ENCODE results near the gene PKNOX2. TPM values are rescaled to one million over a fixed set of nuclear protein-coding genes. Genes with fewer than 3 reads are reported as not detected.

The PKNOX2 gene
- total RNA-seq, 1 experiment from 2014 or later = 3.7 TPM

DNA sequence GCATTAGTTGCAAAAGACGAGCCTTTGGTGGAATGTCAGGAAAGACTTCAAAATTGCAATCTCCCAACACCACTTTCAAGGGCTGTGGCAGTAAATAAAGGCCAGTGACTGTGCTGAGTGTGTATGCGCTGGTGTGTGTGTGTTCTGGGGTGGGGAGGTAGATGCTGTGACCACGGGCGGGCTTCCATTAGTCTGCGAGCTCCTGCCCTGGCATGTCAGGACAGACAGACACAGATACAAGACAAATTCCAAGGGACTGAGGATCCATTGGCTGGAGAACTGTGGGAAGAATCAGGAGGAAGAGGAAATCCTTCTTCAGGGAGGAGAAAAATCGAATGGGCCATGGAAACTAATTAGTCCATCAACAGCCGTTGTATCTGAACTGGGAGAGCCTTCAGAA is 248.0 kb downstream of the PKNOX2 start:
- peaks cover 3% of the 10 kb centered on the region; the same call in 1 of the 2 replicates for H3K9me3 Mint-ChIP-seq
- H3K27me3 Mint-ChIP-seq (ENCODE audit: low read depth) = peaks cover 3% of the 10 kb centered on the region; the same call in 1 of the 2 replicates
- CTCF ChIA-PET = interaction anchor here (1.0 to 4.8 kb wide), 4 partner anchors 8 to 23 kb away, joined by 3 to 45 read pairs (median 16); no protein-coding TSS in a partner anchor
- DNase-seq (ENCODE audit: low spot score) (no peak), ATAC-seq (no peak)
- no peak overlapping the region for H3K4me3 Mint-ChIP-seq
- H3K27ac Mint-ChIP-seq = no peak overlapping the region
- peaks cover 19% of the 10 kb centered on the region for H3K4me1 Mint-ChIP-seq
- TF ChIP-seq, protein P1, sequence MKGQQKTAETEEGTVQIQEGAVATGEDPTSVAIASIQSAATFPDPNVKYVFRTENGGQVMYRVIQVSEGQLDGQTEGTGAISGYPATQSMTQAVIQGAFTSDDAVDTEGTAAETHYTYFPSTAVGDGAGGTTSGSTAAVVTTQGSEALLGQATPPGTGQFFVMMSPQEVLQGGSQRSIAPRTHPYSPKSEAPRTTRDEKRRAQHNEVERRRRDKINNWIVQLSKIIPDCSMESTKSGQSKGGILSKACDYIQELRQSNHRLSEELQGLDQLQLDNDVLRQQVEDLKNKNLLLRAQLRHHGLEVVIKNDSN (CRISPR knock-in tag; IDR thresholded peaks at IDR 0.05) = no peak
- TF ChIP-seq ZNF671 (CRISPR knock-in tag; IDR thresholded peaks at IDR 0.05) (no peak), ZNF121 (CRISPR knock-in tag; IDR thresholded peaks at IDR 0.05) (no peak), ZNF263 (CRISPR knock-in tag; IDR thresholded peaks at IDR 0.05; ENCODE audit: low read depth) (no peak), ZNF232 (CRISPR knock-in tag; IDR thresholded peaks at IDR 0.05) (no peak), RORB (CRISPR knock-in tag; IDR thresholded peaks at IDR 0.05) (no peak)
- TF ChIP-seq, protein P2, sequence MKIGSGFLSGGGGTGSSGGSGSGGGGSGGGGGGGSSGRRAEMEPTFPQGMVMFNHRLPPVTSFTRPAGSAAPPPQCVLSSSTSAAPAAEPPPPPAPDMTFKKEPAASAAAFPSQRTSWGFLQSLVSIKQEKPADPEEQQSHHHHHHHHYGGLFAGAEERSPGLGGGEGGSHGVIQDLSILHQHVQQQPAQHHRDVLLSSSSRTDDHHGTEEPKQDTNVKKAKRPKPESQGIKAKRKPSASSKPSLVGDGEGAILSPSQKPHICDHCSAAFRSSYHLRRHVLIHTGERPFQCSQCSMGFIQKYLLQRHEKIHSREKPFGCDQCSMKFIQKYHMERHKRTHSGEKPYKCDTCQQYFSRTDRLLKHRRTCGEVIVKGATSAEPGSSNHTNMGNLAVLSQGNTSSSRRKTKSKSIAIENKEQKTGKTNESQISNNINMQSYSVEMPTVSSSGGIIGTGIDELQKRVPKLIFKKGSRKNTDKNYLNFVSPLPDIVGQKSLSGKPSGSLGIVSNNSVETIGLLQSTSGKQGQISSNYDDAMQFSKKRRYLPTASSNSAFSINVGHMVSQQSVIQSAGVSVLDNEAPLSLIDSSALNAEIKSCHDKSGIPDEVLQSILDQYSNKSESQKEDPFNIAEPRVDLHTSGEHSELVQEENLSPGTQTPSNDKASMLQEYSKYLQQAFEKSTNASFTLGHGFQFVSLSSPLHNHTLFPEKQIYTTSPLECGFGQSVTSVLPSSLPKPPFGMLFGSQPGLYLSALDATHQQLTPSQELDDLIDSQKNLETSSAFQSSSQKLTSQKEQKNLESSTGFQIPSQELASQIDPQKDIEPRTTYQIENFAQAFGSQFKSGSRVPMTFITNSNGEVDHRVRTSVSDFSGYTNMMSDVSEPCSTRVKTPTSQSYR (CRISPR knock-in tag; IDR thresholded peaks at IDR 0.05) = no peak
- TF ChIP-seq, protein P3, sequence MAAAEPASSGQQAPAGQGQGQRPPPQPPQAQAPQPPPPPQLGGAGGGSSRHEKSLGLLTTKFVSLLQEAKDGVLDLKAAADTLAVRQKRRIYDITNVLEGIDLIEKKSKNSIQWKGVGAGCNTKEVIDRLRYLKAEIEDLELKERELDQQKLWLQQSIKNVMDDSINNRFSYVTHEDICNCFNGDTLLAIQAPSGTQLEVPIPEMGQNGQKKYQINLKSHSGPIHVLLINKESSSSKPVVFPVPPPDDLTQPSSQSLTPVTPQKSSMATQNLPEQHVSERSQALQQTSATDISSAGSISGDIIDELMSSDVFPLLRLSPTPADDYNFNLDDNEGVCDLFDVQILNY (CRISPR knock-in tag; IDR thresholded peaks at IDR 0.05) = no peak
- TF ChIP-seq, protein P4, sequence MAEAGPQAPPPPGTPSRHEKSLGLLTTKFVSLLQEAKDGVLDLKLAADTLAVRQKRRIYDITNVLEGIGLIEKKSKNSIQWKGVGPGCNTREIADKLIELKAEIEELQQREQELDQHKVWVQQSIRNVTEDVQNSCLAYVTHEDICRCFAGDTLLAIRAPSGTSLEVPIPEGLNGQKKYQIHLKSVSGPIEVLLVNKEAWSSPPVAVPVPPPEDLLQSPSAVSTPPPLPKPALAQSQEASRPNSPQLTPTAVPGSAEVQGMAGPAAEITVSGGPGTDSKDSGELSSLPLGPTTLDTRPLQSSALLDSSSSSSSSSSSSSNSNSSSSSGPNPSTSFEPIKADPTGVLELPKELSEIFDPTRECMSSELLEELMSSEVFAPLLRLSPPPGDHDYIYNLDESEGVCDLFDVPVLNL (CRISPR knock-in tag; IDR thresholded peaks at IDR 0.05; ENCODE audit: borderline replicate concordance, low read depth) = no peak
- POLR2A ChIA-PET = no interaction called here
- H3K36me3 Mint-ChIP-seq = no peaks in the 10 kb centered on the region

DNA sequence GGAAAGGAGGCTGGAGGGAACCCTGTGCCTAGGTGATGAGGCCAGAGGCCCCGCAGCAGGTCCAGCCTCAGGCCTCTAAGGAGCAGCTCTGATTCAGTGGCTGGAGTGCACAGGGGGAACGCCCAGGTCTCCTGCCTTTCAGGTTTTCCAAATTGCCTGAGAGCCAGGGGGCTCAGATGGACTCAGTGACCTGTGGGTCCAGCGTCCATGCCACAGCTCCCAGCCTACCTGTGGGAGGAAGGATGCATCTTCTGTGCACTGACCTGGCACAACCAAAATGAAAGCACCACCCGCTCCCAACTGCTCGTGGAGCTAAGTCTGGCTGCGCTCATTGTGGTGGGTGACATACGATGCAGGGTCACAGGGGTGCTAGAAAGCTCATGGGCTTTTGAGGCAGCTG is 248.7 kb downstream of the PKNOX2 start:
- ATAC-seq (no peak), DNase-seq (ENCODE audit: low spot score) (no peak)
- ChIA-PET CTCF (interaction anchor here (1.4 to 3.6 kb wide), 5 partner anchors 9 to 20 kb away, joined by 4 to 28 read pairs (median 6); no protein-coding TSS in a partner anchor), POLR2A (no interaction called here)
- peaks cover 3% of the 10 kb centered on the region; the same call in 1 of the 2 replicates for H3K9me3 Mint-ChIP-seq
- H3K27ac Mint-ChIP-seq = no peak overlapping the region
- no peaks in the 10 kb centered on the region for H3K36me3 Mint-ChIP-seq
- H3K4me3 Mint-ChIP-seq = no peak overlapping the region
- peaks cover 19% of the 10 kb centered on the region for H3K4me1 Mint-ChIP-seq
- H3K27me3 Mint-ChIP-seq (ENCODE audit: low read depth) = no peaks in the 10 kb centered on the region
- TF ChIP-seq SP1 (CRISPR knock-in tag; conservative IDR thresholded peaks at IDR 0.05) = no peak
- TF ChIP-seq MXD4 (CRISPR knock-in tag; IDR thresholded peaks at IDR 0.05; ENCODE audit: borderline replicate concordance) = no peak
- TF ChIP-seq, protein P5, sequence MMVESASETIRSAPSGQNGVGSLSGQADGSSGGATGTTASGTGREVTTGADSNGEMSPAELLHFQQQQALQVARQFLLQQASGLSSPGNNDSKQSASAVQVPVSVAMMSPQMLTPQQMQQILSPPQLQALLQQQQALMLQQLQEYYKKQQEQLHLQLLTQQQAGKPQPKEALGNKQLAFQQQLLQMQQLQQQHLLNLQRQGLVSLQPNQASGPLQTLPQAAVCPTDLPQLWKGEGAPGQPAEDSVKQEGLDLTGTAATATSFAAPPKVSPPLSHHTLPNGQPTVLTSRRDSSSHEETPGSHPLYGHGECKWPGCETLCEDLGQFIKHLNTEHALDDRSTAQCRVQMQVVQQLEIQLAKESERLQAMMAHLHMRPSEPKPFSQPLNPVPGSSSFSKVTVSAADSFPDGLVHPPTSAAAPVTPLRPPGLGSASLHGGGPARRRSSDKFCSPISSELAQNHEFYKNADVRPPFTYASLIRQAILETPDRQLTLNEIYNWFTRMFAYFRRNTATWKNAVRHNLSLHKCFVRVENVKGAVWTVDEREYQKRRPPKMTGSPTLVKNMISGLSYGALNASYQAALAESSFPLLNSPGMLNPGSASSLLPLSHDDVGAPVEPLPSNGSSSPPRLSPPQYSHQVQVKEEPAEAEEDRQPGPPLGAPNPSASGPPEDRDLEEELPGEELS (CRISPR knock-in tag; IDR thresholded peaks at IDR 0.05) = no peak
- no peak for TF ChIP-seq ELF4 (CRISPR knock-in tag; IDR thresholded peaks at IDR 0.05; ENCODE audit: low read depth)
- TF ChIP-seq, protein P4 (CRISPR knock-in tag; IDR thresholded peaks at IDR 0.05; ENCODE audit: borderline replicate concordance, low read depth) = no peak
- TF ChIP-seq CREM (CRISPR knock-in tag; IDR thresholded peaks at IDR 0.05) = no peak
- TF ChIP-seq, protein P6, sequence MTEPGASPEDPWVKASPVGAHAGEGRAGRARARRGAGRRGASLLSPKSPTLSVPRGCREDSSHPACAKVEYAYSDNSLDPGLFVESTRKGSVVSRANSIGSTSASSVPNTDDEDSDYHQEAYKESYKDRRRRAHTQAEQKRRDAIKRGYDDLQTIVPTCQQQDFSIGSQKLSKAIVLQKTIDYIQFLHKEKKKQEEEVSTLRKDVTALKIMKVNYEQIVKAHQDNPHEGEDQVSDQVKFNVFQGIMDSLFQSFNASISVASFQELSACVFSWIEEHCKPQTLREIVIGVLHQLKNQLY (CRISPR knock-in tag; IDR thresholded peaks at IDR 0.05) = no peak
- TF ChIP-seq, protein P7, sequence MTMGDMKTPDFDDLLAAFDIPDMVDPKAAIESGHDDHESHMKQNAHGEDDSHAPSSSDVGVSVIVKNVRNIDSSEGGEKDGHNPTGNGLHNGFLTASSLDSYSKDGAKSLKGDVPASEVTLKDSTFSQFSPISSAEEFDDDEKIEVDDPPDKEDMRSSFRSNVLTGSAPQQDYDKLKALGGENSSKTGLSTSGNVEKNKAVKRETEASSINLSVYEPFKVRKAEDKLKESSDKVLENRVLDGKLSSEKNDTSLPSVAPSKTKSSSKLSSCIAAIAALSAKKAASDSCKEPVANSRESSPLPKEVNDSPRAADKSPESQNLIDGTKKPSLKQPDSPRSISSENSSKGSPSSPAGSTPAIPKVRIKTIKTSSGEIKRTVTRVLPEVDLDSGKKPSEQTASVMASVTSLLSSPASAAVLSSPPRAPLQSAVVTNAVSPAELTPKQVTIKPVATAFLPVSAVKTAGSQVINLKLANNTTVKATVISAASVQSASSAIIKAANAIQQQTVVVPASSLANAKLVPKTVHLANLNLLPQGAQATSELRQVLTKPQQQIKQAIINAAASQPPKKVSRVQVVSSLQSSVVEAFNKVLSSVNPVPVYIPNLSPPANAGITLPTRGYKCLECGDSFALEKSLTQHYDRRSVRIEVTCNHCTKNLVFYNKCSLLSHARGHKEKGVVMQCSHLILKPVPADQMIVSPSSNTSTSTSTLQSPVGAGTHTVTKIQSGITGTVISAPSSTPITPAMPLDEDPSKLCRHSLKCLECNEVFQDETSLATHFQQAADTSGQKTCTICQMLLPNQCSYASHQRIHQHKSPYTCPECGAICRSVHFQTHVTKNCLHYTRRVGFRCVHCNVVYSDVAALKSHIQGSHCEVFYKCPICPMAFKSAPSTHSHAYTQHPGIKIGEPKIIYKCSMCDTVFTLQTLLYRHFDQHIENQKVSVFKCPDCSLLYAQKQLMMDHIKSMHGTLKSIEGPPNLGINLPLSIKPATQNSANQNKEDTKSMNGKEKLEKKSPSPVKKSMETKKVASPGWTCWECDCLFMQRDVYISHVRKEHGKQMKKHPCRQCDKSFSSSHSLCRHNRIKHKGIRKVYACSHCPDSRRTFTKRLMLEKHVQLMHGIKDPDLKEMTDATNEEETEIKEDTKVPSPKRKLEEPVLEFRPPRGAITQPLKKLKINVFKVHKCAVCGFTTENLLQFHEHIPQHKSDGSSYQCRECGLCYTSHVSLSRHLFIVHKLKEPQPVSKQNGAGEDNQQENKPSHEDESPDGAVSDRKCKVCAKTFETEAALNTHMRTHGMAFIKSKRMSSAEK (CRISPR knock-in tag; IDR thresholded peaks at IDR 0.05; ENCODE audit: borderline replicate concordance) = no peak
- TF ChIP-seq, protein P8, sequence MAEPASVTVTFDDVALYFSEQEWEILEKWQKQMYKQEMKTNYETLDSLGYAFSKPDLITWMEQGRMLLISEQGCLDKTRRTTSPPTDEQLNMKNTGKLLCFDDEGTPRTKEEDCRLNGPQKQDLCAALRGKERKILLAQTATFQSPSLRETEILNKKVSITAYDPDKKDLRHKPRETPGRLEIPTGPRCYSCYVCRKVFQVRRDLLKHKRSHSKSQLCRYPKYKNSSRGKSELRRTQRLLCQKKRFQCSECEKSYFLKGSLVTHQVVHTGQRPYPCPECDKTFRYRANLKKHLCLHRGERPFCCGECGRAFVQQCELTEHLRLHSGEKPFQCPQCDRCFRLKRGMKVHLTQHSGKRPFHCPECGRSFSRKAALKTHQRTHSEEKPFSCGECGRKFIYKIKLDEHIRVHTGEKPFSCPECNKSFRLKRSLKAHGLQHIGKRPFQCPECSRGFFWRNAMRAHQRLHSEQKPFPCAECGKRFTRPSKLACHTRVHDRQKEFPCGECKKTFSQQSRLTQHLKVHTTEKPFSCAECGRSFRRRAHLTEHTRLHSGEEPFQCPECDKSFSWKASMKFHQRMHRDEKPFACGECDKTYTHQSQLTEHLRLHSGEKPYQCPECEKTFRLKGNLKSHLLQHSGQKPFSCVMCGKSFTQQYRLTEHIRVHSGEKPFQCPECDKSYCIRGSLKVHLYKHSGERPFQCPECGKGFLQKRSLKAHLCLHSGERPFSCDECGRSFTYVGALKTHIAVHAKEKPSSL (CRISPR knock-in tag; conservative IDR thresholded peaks at IDR 0.05) = no peak
- TF ChIP-seq ZBTB21 (CRISPR knock-in tag; IDR thresholded peaks at IDR 0.05; ENCODE audit: borderline replicate concordance) = no peak

Data from WTC11 (cell line).